B cell (primary cell): ENCODE measurements around the gene PDZD7. TPM values are rescaled to one million over a fixed set of nuclear protein-coding genes. Genes with fewer than 3 reads are reported as not detected.

Experiments used
- ATAC-seq: fragments of 200-7000 bp; cut with Tn5 transposase; one replicate; pipeline ENCODE4 v1.10.0; 2021; ENCODE audit warnings: low read depth, mild to moderate bottlenecking, moderate number of reproducible peaks, moderate library complexity
- CTCF ChIA-PET: fragments of 350-600 bp; sonication (Branson Sonifier 250); formaldehyde crosslinking; loops from one replicate; lab custom pipeline; 2021; ENCODE audit warnings: antibody characterized with exemption, inconsistent platforms; lab: Charles Lee
- POLR2A ChIA-PET: fragments of 350-600 bp; sonication (Branson Sonifier 250); formaldehyde crosslinking; loops from one replicate; lab custom pipeline; 2021; ENCODE audit warnings: antibody characterized with exemption; lab: Charles Lee
- DNase-seq: peaks from one replicate; pipeline ENCODE4 v3.0.0; 2013
- H2AFZ ChIP-seq: 2 replicates; pipeline ENCODE4 v1.6.1; 2012; ENCODE audit warnings: mild to moderate bottlenecking, low read depth, low read length; ENCODE audit not compliant: insufficient read depth, poor library complexity, severe bottlenecking
- H3K27ac ChIP-seq, 2 donors: 1 replicate in 1 of 2; 2 replicates in 1 of 2; pipeline ENCODE4 v1.5.1; 2012 to 2013; ENCODE audit warnings: low read length in 2 of 2, mild to moderate bottlenecking in 2 of 2, moderate library complexity in 1 of 2
- H3K27me3 ChIP-seq, 4 experiments: fragments of 200-600 bp in 1 of 4; sonication (generic) in 1 of 4; replicated peaks in 1 of 4; 1 replicate in 2 of 4; 2 replicates in 2 of 4; pipeline versions ENCODE4 v1.6.1 to v1.7.0; 2013 to 2016; ENCODE audit warnings: low read length in 3 of 4, mild to moderate bottlenecking in 2 of 4, mixed read lengths in 1 of 4, moderate library complexity in 1 of 4; ENCODE audit not compliant: insufficient read depth in 4 of 4, control insufficient read depth in 3 of 4; ENCODE audit errors: control extremely low read depth in 1 of 4
- H3K36me3 ChIP-seq, 2 experiments: replicated peaks in 1 of 2; 1 replicate in 1 of 2; 2 replicates in 1 of 2; pipeline versions ENCODE4 v1.6.1 to v1.7.1; 2013; ENCODE audit warnings: low read length in 1 of 2; ENCODE audit not compliant: insufficient read depth in 2 of 2, control insufficient read depth in 1 of 2; ENCODE audit errors: control extremely low read depth in 1 of 2, extremely low read depth in 1 of 2
- H3K4me1 ChIP-seq, 2 donors: fragments of 200-600 bp in 1 of 2; sonication (generic) in 1 of 2; 1 replicate in 1 of 2; 2 replicates in 1 of 2; pipeline versions ENCODE4 v1.5.1 to v1.6.1; 2013 to 2017; ENCODE audit warnings: low read length in 2 of 2; ENCODE audit not compliant: control insufficient read depth in 2 of 2, insufficient read depth in 2 of 2
- H3K4me2 ChIP-seq: replicated peaks from 2 replicates; pipeline ENCODE3; 2012; ENCODE audit warnings: mild to moderate bottlenecking, low read depth, low read length; ENCODE audit not compliant: poor library complexity, severe bottlenecking
- H3K4me3 ChIP-seq, 5 experiments: fragments of 200-600 bp in 1 of 5; sonication (generic) in 1 of 5; 1 replicate in 3 of 5; 2 replicates in 2 of 5; pipeline versions ENCODE4 v1.5.1 to v1.7.0; 2011 to 2016; ENCODE audit warnings: low read length in 4 of 5, mild to moderate bottlenecking in 4 of 5, low read depth in 2 of 5, control low read depth in 1 of 5, moderate library complexity in 1 of 5; ENCODE audit not compliant: insufficient read depth in 1 of 5; ENCODE audit errors: control extremely low read depth in 1 of 5, extremely low read depth in 1 of 5
- H3K79me2 ChIP-seq: fragments of 200-600 bp; sonication (generic); one replicate; pipeline ENCODE4 v1.6.0; 2016; ENCODE audit warnings: low read length; ENCODE audit not compliant: control insufficient read depth, insufficient read depth
- H3K9ac ChIP-seq: fragments of 200-600 bp; sonication (generic); 2 replicates; pipeline ENCODE4 v1.6.1; 2017; ENCODE audit warnings: mild to moderate bottlenecking, low read length, moderate library complexity
- H3K9me3 ChIP-seq, 3 donors: one replicate each; pipeline versions ENCODE4 v1.6.1 to v1.7.1; 2013; ENCODE audit warnings: low read length in 2 of 3; ENCODE audit not compliant: control insufficient read depth in 2 of 3, insufficient read depth in 1 of 3; ENCODE audit errors: control extremely low read depth in 1 of 3
- H4K20me1 ChIP-seq: 2 replicates; pipeline ENCODE4 v1.6.0; 2012; ENCODE audit warnings: mild to moderate bottlenecking, low read length; ENCODE audit not compliant: insufficient read depth, control insufficient read depth, poor library complexity, severe bottlenecking
- H3K27ac Mint-ChIP-seq: one replicate; pipeline ENCODE4 v1.8.0; 2021; ENCODE audit warnings: mixed read lengths
- H3K27me3 Mint-ChIP-seq: one replicate; pipeline ENCODE4 v1.8.0; 2021; ENCODE audit warnings: mixed read lengths
- H3K4me1 Mint-ChIP-seq: one replicate; pipeline ENCODE4 v1.8.0; 2021; ENCODE audit warnings: mixed read lengths
- H3K4me3 Mint-ChIP-seq: one replicate; pipeline ENCODE4 v1.8.0; 2021; ENCODE audit warnings: mixed read lengths
- H3K9me3 Mint-ChIP-seq: one replicate; pipeline ENCODE4 v1.8.0; 2022; ENCODE audit warnings: mixed read lengths; ENCODE audit not compliant: insufficient read depth
- CTCF ChIP-seq: fragments of 200-600 bp; IDR thresholded peaks from one replicate; pipeline ENCODE4 v1.8.0; 2022; ENCODE audit warnings: antibody characterized with exemption, mild to moderate bottlenecking
- EZH2 ChIP-seq: IDR thresholded peaks from 2 replicates; pipeline ENCODE4 v1.6.1; 2012; ENCODE audit warnings: borderline replicate concordance, low read depth, mild to moderate bottlenecking, moderate library complexity, low read length; ENCODE audit not compliant: insufficient read depth, poor library complexity, severe bottlenecking
- whole genome bisulfite sequencing: methylation state at CpG from one replicate; pipeline ENCODE4 v1.1.5; 2013; ENCODE audit warnings: missing lambda C conversion rate; ENCODE audit not compliant: insufficient coverage; 5-methylcytosine and 5-hydroxymethylcytosine counted together
- intact Hi-C: fragments of 100-400 bp; cut with micrococcal nuclease; formaldehyde crosslinking; loops from one replicate; pipeline ENCODE4 v1.10.0; 2022
- polyA plus RNA-seq: library from polyadenylated mRNA; depleted of rRNA; stranded (reverse); fragments of >200 nt; gene quantifications from 2 replicates; pipeline ENCODE4 v1.2.3, GENCODE V29; 2012
- total RNA-seq, 2 donors: library from RNA; stranded (reverse); fragments of 120-200 nt in 1 of 2; gene quantifications; 1 replicate in 1 of 2; 2 replicates in 1 of 2; pipeline versions ENCODE4 v1.2.3 to v1.2.4, GENCODE V29; 2013 to 2022

Gene PDZD7
- total and polyA plus RNA-seq, 2 donors (not counting 1 experiment from before 2014, with no cell fraction given), result 0.64 to 0.69 TPM

DNA sequence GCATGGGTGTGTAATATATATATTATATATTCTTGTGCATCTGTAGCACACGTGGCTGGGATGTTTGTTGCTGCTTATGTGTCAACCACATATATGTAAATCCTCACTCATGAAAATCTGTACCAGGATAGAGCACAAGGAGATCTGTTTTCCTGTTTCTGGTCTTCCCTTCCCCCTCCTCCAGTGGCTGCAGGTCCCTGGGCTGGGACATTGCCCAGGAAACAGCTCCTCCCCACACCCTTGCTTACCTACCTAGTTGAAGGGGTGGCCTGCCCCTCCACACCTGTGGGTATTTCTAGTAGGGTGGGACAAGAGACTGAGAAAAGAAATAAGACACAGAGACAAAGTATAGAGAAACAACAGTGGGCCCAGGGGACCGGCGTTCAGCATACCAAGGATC is 2.3 kb upstream of the PDZD7 start:
- peak; percentile 4 for DNase-seq
- Histone ChIP-seq H3K27me3 (peaks cover 0 to 19% (median 9%) of the 10 kb centered on the region in 4 experiments), H3K36me3 (peaks cover 0 to 14% of the 10 kb centered on the region in 2 experiments), H3K4me3 (no peak overlapping the region), H2AFZ (no peak overlapping the region), H3K4me1 (peaks cover 14 to 26% of the 10 kb centered on the region in 2 donors), H3K27ac (no peak overlapping the region), H3K79me2 (no peaks in the 10 kb centered on the region), H3K9me3 (peaks cover 0 to 2% (median 0%) of the 10 kb centered on the region in 3 donors), H3K4me2 (no peak overlapping the region), H4K20me1 (peaks cover 4% of the 10 kb centered on the region), H3K9ac (no peak overlapping the region)
- intact Hi-C loops, result no loop called here
- no peak for ATAC-seq
- H3K27me3 Mint-ChIP-seq, result peaks cover 8% of the 10 kb centered on the region
- H3K4me3 Mint-ChIP-seq, result peak overlapping the region; percentile 88
- no peak overlapping the region for H3K27ac Mint-ChIP-seq
- POLR2A ChIA-PET, result no interaction called here
- no peak for TF ChIP-seq EZH2
- TF ChIP-seq CTCF, result no peak
- no peaks in the 10 kb centered on the region for H3K9me3 Mint-ChIP-seq
- H3K4me1 Mint-ChIP-seq, result peaks cover 19% of the 10 kb centered on the region
- no CpG with 5 or more reads among the region's 3 CpGs for WGBS
- CTCF ChIA-PET, result interaction anchor here (6.4 kb wide), 1 partner anchor 8 kb away, joined by 72 read pairs; no protein-coding TSS in a partner anchor

- Histone ChIP-seq H3K4me1 (peaks cover 14 to 26% of the 10 kb centered on the region in 2 donors), H3K9ac (peak overlapping the region; percentile 78), H2AFZ (peak overlapping the region; percentile 77), H3K4me3 (peak overlapping the region; percentile 32 to 96 (median 79)), H3K4me2 (peak overlapping the region; percentile 92), H3K36me3 (peaks cover 0 to 10% of the 10 kb centered on the region in 2 experiments), H3K9me3 (peaks cover 0 to 2% (median 0%) of the 10 kb centered on the region in 3 donors), H4K20me1 (peaks cover 4% of the 10 kb centered on the region), H3K79me2 (no peaks in the 10 kb centered on the region), H3K27ac (peak overlapping the region; percentile 2 to 65), H3K27me3 (peaks cover 0 to 24% (median 12%) of the 10 kb centered on the region in 4 experiments)
- Mint-ChIP-seq H3K9me3 (no peaks in the 10 kb centered on the region), H3K27me3 (peaks cover 12% of the 10 kb centered on the region), H3K4me3 (peak overlapping the region; percentile 88), H3K4me1 (peaks cover 19% of the 10 kb centered on the region), H3K27ac (peak overlapping the region; percentile 83)
- no peak for DNase-seq
- CTCF ChIA-PET, result interaction anchor here (0.8 to 6.4 kb wide), 7 partner anchors 9 to 65 kb away, joined by 3 to 72 read pairs (median 8); partner anchors contain the start of gene KAZALD1
- POLR2A ChIA-PET, result interaction anchor here (0.6 to 2.1 kb wide), 6 partner anchors 9 to 1473 kb away, joined by 3 to 13 read pairs (median 6); no protein-coding TSS in a partner anchor
- peak; percentile 1 for ATAC-seq
- TF ChIP-seq EZH2 (no peak), CTCF (no peak)
- intact Hi-C loops, result loop anchor here (1.0 kb wide), 2 partner anchors 9 to 28 kb away; no protein-coding TSS in a partner anchor
- 15% methylated on average over 6 of the region's 6 CpGs for WGBS
Observed at GRCh38 chr10:101032637-101033224, 1.8 kb upstream of the PDZD7 start.
